DND-41 (cell line): ENCODE measurements around the gene TADA2A.
"Not testable (repeated sequence)": the region's sequence is repeated elsewhere in the genome, so short reads cannot be mapped to it uniquely, and the experiment has no call there.

ENCODE experiments used
- ATAC-seq: fragments of 200-7000 bp; cut with Tn5 transposase; 3 replicates; pipeline ENCODE4 v1.9.1; 2021; ENCODE audit warnings: low read depth; ENCODE audit not compliant: insufficient read depth
- DNase-seq: peaks from one replicate; pipeline ENCODE4 v3.0.0-alpha.2; 2020
- H2AFZ ChIP-seq: 2 replicates; pipeline ENCODE4 v1.6.0; 2012; ENCODE audit warnings: low read depth, low read length
- H3K27ac ChIP-seq: 2 replicates; pipeline ENCODE4 v1.5.1; 2012; ENCODE audit warnings: low read length, inconsistent platforms
- H3K27me3 ChIP-seq: fragments of 200-600 bp; sonication (generic); 2 replicates; pipeline ENCODE4 v1.6.0; 2012; ENCODE audit warnings: low read length, mild to moderate bottlenecking, inconsistent platforms; ENCODE audit not compliant: insufficient read depth, poor library complexity
- H3K36me3 ChIP-seq: 2 replicates; pipeline ENCODE4 v1.5.1; 2012; ENCODE audit warnings: low read length, inconsistent platforms; ENCODE audit not compliant: insufficient read depth
- H3K4me1 ChIP-seq: 2 replicates; pipeline ENCODE4 v1.5.1; 2012; ENCODE audit warnings: mild to moderate bottlenecking, low read length; ENCODE audit not compliant: insufficient read depth
- H3K4me2 ChIP-seq: 2 replicates; pipeline ENCODE4 v1.6.0; 2012; ENCODE audit warnings: mild to moderate bottlenecking, moderate library complexity, low read length, inconsistent platforms; ENCODE audit not compliant: insufficient read depth
- H3K4me3 ChIP-seq, 2 experiments: fragments of 200-600 bp in 1 of 2; shearing (Covaris generic) in 1 of 2; 2 replicates each; pipeline ENCODE4 v1.5.1; 2012 to 2016; ENCODE audit warnings: inconsistent platforms in 2 of 2, low read length in 2 of 2, mild to moderate bottlenecking in 2 of 2, low read depth in 1 of 2, moderate library complexity in 1 of 2
- H3K79me2 ChIP-seq: 2 replicates; pipeline ENCODE4 v1.6.0; 2012; ENCODE audit warnings: low read length, inconsistent platforms; ENCODE audit not compliant: insufficient read depth
- H3K9ac ChIP-seq: 2 replicates; pipeline ENCODE4 v1.6.0; 2012; ENCODE audit warnings: low read depth, mild to moderate bottlenecking, inconsistent platforms, low read length, moderate library complexity
- H3K9me3 ChIP-seq: 2 replicates; pipeline ENCODE4 v1.5.1; 2012; ENCODE audit warnings: low read length, moderate library complexity, mild to moderate bottlenecking, inconsistent platforms; ENCODE audit not compliant: insufficient read depth, severe bottlenecking
- H4K20me1 ChIP-seq: 2 replicates; pipeline ENCODE4 v1.6.0; 2012; ENCODE audit warnings: low read length; ENCODE audit not compliant: insufficient read depth
- CTCF ChIP-seq: IDR thresholded peaks from 2 replicates; pipeline ENCODE4 v1.5.1; 2012; ENCODE audit warnings: borderline replicate concordance, low read length, moderate library complexity, mild to moderate bottlenecking; ENCODE audit not compliant: poor library complexity, severe bottlenecking; ENCODE audit errors: extremely low read depth
- EZH2 ChIP-seq: IDR thresholded peaks from 3 replicates; pipeline ENCODE4 v1.6.1; 2012; ENCODE audit warnings: borderline replicate concordance, low read depth, mild to moderate bottlenecking, moderate library complexity, low read length, inconsistent platforms; ENCODE audit not compliant: severe bottlenecking

The TADA2A gene

GRCh38 chr17:37447641-37448040 is 41.0 kb downstream of the TADA2A start:
- no peak overlapping the region for H3K4me3 ChIP-seq
- no peak overlapping the region for H2AFZ ChIP-seq
- peaks cover 73% of the 10 kb centered on the region for H3K36me3 ChIP-seq
- ATAC-seq (no peak), DNase-seq (no peak)
- H4K20me1 ChIP-seq: peaks cover 3% of the 10 kb centered on the region; the same call in 1 of the 2 replicates
- no peak overlapping the region for H3K27ac ChIP-seq
- no peaks in the 10 kb centered on the region for H3K4me1 ChIP-seq
- no peaks in the 10 kb centered on the region for H3K9me3 ChIP-seq
- TF ChIP-seq EZH2 (no peak), CTCF (no peak)
- H3K9ac ChIP-seq: no peak overlapping the region
- H3K79me2 ChIP-seq: no peaks in the 10 kb centered on the region
- H3K27me3 ChIP-seq: no peaks in the 10 kb centered on the region
- no peak overlapping the region for H3K4me2 ChIP-seq

- H3K9ac ChIP-seq: no peak overlapping the region
- peaks cover 63% of the 10 kb centered on the region for H3K36me3 ChIP-seq
- no peak for TF ChIP-seq CTCF
- TF ChIP-seq EZH2: no peak
- H3K79me2 ChIP-seq: no peaks in the 10 kb centered on the region
- peaks cover 3% of the 10 kb centered on the region; the same call in 1 of the 2 replicates for H4K20me1 ChIP-seq
- DNase-seq (no peak), ATAC-seq (no peak)
- H3K27ac ChIP-seq: no peak overlapping the region
- H3K4me2 ChIP-seq: no peak overlapping the region
- H3K27me3 ChIP-seq: no peaks in the 10 kb centered on the region
- no peak overlapping the region for H3K4me3 ChIP-seq
- no peaks in the 10 kb centered on the region for H3K9me3 ChIP-seq
- H3K4me1 ChIP-seq: no peaks in the 10 kb centered on the region
- H2AFZ ChIP-seq: no peak overlapping the region
Measured at GRCh38 chr17:37450112-37450511, 43.4 kb downstream of the TADA2A start.

- not testable (repeated sequence) for DNase-seq, H3K27me3 ChIP-seq, H3K4me1 ChIP-seq, H3K4me2 ChIP-seq, H3K4me3 ChIP-seq, H3K9me3 ChIP-seq, ATAC-seq, H3K9ac ChIP-seq, H3K79me2 ChIP-seq, H2AFZ ChIP-seq, H3K27ac ChIP-seq, H4K20me1 ChIP-seq
- peaks cover 55% of the 10 kb centered on the region for H3K36me3 ChIP-seq
Measured at GRCh38 chr17:37457801-37458200, 51.1 kb downstream of the TADA2A start.

GRCh38 chr17:37458805-37459204 is 52.1 kb downstream of the TADA2A start:
- H3K9me3 ChIP-seq: no peaks in the 10 kb centered on the region
- H3K36me3 ChIP-seq: peaks cover 53% of the 10 kb centered on the region
- ATAC-seq (no peak), DNase-seq (no peak)
- H3K4me1 ChIP-seq: no peaks in the 10 kb centered on the region
- H3K9ac ChIP-seq: no peak overlapping the region
- TF ChIP-seq CTCF (no peak), EZH2 (no peak)
- no peak overlapping the region for H3K27ac ChIP-seq
- H2AFZ ChIP-seq: no peak overlapping the region
- H4K20me1 ChIP-seq: no peaks in the 10 kb centered on the region
- H3K4me3 ChIP-seq: no peak overlapping the region
- H3K79me2 ChIP-seq: no peaks in the 10 kb centered on the region
- no peaks in the 10 kb centered on the region for H3K27me3 ChIP-seq
- H3K4me2 ChIP-seq: no peak overlapping the region
